ENCODE data around the gene COX6A1.

GRCh38 chr12:120408771-120409170 lies 29.1 kb upstream of the COX6A1 start:
- TF ChIP-seq CTCF (IDR thresholded peaks at IDR 0.05; ENCODE audit: low read depth, low read length, missing input control): no peak
- no peak for TF ChIP-seq SP1 (IDR thresholded peaks at IDR 0.05)

Measured in liver (tissue), 3 donors.